Stimulated activated CD8-positive, alpha-beta memory T cell treated with anti-CD3 and anti-CD28 coated beads, Interleukin-4, amount 100 ng/mL, for 24 hours (primary cell): ENCODE measurements around the gene IFIT1.
"Not testable (repeated sequence)": the region's sequence is repeated elsewhere in the genome, so short reads cannot be mapped to it uniquely, and the experiment has no call there.

Experiments used
- DNase-seq: peaks from one replicate; pipeline ENCODE4 v3.0.0-alpha.2; 2020; ENCODE audit warnings: low read depth

IFIT1 gene

DNA sequence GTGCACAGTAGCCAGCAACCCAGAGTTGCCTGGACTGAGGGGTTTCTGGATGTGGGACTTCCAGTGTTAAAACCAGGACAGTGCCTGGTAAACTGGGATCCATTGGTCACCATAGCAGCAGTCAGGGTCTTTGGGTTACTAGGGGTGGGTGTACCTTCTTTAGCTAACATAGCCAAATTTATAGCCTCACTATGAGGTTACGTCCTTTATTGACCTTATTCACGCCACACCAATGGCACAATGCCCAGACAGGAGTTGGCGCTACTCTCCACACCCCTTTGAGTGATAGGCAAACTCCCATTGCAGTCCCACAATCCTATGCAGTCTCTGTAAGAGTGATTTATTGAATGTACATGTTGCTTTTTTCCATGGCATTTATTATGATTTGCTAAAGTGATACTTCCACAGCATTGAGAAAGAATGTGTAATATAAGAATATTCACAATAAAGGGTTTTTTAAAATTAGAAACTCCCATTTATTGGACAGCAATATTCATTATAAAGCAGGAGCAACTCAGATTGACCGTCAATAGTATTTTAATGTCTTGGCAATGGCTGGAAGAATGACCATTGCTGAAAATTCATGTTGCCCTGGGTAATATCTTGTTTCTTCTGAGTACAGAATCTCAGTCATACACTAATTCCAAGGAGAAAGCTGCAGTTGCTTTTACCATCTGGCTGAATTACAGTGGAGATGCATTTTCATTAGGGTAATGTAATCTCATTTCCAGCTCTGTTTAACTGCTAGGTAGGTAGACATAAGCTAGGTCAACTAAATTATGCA lies 48.0 kb downstream of the IFIT1 start:
- DNase-seq: no peak

DNA sequence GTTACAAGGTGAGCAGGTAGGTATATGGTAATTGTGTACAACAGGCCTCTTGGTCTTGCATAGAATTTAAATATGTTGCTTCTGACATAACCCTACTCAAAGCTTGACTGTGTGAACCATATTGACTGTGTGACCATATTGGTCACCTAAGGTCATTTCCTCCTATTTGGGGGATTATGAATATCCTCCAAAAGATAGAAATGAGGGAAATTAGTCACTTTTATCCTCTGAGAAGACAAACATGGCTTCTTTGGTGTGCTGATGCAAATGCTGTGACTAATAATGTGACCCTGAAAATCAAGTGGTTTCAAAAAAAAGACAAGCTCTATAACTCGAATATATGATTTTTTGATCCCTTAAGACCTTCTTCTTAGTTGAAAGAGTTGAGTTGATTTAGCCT lies 49.9 kb downstream of the IFIT1 start:
- no peak for DNase-seq

DNA sequence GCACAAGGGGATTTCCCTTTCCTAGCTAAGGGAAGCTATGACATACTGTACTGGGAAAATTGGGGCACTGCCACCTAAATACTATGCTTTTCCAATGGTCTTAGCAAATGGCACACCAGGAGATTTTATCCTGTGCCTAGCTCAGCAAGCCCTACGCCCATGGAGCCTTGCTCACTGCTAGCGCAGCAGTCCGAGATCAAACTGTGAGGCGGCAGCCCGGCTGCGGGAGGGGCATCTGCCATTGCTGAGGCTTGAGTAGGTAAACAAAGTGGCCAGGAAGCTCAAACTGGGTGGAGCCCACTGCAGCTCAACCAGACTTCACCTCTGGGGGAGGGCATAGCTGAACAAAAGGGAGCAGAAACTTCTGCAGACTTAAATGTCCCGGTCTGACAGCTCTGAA lies 52.4 kb downstream of the IFIT1 start:
- not testable (repeated sequence) for DNase-seq

DNA sequence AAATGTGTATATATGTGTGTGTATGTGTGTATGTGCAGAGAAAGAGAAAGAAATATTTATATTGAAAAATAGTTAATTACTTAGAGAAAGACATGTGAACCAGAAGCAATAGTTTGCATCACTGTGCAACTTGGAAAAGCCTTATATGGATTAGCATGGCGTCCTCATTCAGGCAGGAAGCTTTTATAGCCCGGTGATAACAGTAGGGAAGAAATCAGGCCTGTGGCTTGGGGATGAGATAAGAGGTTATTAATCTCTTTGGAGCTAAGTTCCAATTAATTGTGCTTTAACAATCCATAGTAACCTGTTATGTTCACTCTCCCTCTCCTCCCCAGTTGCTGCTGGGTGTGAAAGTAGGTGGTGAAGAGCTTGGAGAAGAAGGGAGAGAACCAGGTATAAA lies 58.5 kb downstream of the IFIT1 start:
- no peak for DNase-seq

DNA sequence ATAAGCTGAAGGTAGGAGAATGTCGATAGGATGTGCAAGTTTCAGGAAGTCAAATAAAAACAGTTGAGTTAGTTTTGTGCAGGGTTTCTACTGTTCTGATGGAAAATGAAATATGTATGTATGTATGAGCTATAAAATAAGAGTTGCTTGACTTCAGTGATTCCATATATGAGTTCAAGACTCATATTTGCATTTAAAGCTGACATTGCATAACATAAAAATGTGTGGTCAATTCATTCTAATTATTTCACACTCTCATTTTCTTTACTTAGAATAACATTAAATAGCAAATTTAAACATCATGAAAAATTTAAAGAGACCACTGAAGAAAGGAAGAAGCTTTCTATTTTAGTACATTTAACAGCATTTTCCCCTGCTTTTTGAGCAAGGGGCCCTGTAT lies 59.8 kb downstream of the IFIT1 start:
- no peak for DNase-seq

DNA sequence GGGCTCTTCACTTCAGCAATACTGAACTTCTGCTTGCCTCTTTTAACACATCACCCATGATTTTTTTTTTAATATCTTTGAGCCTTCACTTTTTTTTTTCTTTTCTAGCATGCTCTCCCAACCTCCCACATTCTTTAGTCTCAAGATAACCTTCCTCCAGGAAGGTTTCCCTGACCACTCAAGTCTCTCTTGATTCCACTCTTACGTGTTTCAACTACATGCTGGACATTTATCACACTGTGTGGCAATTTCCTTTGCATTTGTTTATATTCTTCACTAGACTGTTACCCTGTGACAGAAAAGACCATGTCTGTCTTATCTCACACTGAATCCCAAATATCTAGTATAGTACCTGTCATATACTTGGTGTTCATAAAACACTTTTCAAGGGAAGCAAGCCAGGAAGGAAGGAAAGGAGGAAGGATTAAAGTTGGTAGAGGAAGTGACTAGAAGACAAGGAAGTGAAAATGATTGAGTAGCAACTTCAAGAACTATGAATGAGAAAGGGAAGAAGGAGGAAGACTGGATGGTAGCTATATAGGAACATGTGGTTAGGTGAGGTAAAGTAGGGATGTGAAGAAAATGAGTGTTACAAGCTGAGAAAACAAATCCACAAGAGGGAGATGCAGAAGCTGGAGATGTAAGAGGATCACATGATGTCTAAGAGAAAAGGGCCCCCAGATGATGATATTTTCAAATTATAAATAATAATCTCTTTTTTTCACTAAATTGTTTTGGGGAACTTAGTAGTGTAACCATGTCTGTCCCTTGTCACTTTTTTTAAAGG lies 62.3 kb downstream of the IFIT1 start:
- no peak for DNase-seq
